K562 (cell line): ENCODE results near the gene GART. TPM values are rescaled to one million over a fixed set of nuclear protein-coding genes. Genes with fewer than 3 reads are reported as not detected.

Experiments
- CREB1 ChIP-seq, 2 experiments: sonication (generic) in 1 of 2; formaldehyde crosslinking in 1 of 2; IDR thresholded peaks; 2 replicates each; pipeline versions ENCODE4 v1.6.1 to v1.8.0; 2012 to 2022; ENCODE audit warnings: inconsistent platforms in 1 of 2, mild to moderate bottlenecking in 1 of 2, missing genetic modification reagents in 1 of 2, moderate library complexity in 1 of 2
- MAX ChIP-seq: sonication (generic); formaldehyde crosslinking; IDR thresholded peaks from 2 replicates; pipeline ENCODE4 v1.9.0; 2022; ENCODE audit warnings: mild to moderate bottlenecking, missing genetic modification reagents
- MEIS2 ChIP-seq: fragments of 450-650 bp; IDR thresholded peaks from 2 replicates; pipeline ENCODE4 v1.6.1; 2014; ENCODE audit warnings: mild to moderate bottlenecking; ENCODE audit not compliant: partially characterized antibody
- NFIC ChIP-seq: fragments of 450-650 bp; IDR thresholded peaks from 2 replicates; pipeline ENCODE4 v1.6.1; 2017; ENCODE audit warnings: mild to moderate bottlenecking, inconsistent platforms
- NR3C1 ChIP-seq: sonication (generic); formaldehyde crosslinking; IDR thresholded peaks from 2 replicates; pipeline ENCODE4 v1.8.1; 2022; ENCODE audit warnings: missing genetic modification reagents
- RBFOX2 ChIP-seq: fragments of 200-400 bp; formaldehyde crosslinking; IDR thresholded peaks from 2 replicates; pipeline ENCODE4 v1.6.1; 2017; ENCODE audit warnings: low read depth, mild to moderate bottlenecking, low read length, moderate library complexity
- REST ChIP-seq, 2 experiments: fragments of 450-650 bp; formaldehyde crosslinking in 1 of 2; IDR thresholded peaks; 2 replicates each; pipeline versions ENCODE4 v1.4.0 to v1.6.1; 2014 to 2020; ENCODE audit warnings: mild to moderate bottlenecking in 2 of 2, borderline replicate concordance in 1 of 2, low read depth in 1 of 2
- ZNF695 ChIP-seq: fragments of 450-650 bp; formaldehyde crosslinking; IDR thresholded peaks from 2 replicates; pipeline ENCODE4 v1.4.0; 2020; ENCODE audit warnings: mild to moderate bottlenecking, moderate library complexity
- polyA plus RNA-seq, 8 experiments: library from polyadenylated mRNA; depleted of rRNA in 4 of 8; stranded (reverse) in 5 of 8; unstranded in 3 of 8; fragments of >200 nt; fragmentation: Nextera tagmentation in 2 of 8; fragmentation: Illumina TruSeq in 1 of 8; extraction: Ambion mirVana in 2 of 8; extraction: Trizol in 1 of 8; gene quantifications; 2 replicates each; pipeline versions ENCODE4 v1.2.1 to v1.2.3, GENCODE V29; 2011 to 2014; ENCODE audit warnings: inconsistent platforms in 1 of 8, missing spikeins in 1 of 8
- total RNA-seq, 7 experiments: library from RNA; depleted of rRNA in 6 of 7; stranded (reverse); fragments of >200 nt in 6 of 7; fragmentation: Illumina TruSeq in 2 of 7; extraction: Trizol in 2 of 7; gene quantifications; 2 replicates each; pipeline versions ENCODE4 v1.2.1 to v1.2.3, GENCODE V29; 2011 to 2021; ENCODE audit warnings: low replicate concordance in 1 of 7
- TF ChIP-seq, protein P1 (sequence below): fragments of 450-650 bp; IDR thresholded peaks from 2 replicates; pipeline ENCODE4 v1.6.1; 2016
- TF ChIP-seq, protein P2 (sequence below): sonication (generic); formaldehyde crosslinking; IDR thresholded peaks from 2 replicates; pipeline ENCODE4 v1.5.0; 2020; ENCODE audit warnings: missing genetic modification reagents
- TF ChIP-seq, protein P3 (sequence below), 3 experiments: fragments of 200-800 bp in 1 of 3; fragments of 250-450 bp in 1 of 3; fragments of 450-650 bp in 1 of 3; sonication (Bioruptor Pico) in 1 of 3; sonication (Bioruptor generic) in 1 of 3; formaldehyde crosslinking in 1 of 3; IDR thresholded peaks; 2 replicates each; pipeline versions ENCODE4 v1.6.1 to v1.8.0; 2016 to 2022; ENCODE audit warnings: mild to moderate bottlenecking in 2 of 3, missing genetic modification characterization in 2 of 3, missing compliant biosample characterization in 1 of 3, moderate library complexity in 1 of 3

Gene GART
- total and polyA plus RNA-seq, 9 of the 15 experiments (the other 6 are each of a cell fraction or from before 2014, with no cell fraction given): 141 to 429 (median 349) TPM

DNA sequence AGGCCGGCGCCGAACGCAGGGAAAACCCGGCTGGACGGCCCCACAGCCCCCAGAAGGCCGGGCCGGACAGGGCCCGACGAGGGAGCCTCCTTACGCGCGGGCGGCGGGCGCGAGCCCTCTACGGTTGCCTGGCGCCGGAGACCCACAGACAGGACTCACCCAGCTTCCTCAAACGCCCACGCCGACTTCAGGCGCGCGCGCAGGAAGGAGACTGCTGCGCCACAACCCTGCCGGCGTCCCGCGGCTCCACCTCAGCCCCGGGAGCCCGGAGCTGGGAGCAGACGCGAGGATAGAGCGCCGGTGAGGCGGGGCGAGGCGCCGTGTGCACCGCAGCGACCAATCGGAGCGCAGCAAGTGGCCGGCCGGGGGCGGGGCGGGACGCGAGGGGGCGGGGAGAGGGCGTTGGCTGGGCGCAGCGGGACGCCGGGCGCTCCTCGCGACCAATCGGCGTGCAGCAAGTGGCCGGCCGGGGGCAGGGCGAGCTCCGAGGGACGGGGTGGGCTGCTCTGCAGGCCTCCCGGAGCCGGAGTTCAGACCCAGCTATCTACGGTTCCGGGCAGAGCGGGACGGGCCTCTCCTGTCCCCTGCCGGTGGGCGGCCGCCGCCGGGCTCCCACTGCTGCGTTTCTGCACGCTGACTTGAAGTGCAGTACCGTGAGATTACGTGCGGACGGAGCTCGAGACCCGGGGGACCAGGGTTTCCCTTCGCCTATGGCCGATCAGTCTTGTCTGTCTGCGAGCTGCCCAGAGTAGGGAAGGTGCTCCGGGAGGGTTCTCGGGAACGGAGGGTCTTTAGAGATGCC, 62.0 kb downstream of the GART start, which contains the start of gene TMEM50B (continued):
- TF ChIP-seq REST (IDR thresholded peaks at IDR 0.05; ENCODE audit: borderline replicate concordance) (peak; percentile 56), REST (CRISPR knock-in tag; IDR thresholded peaks at IDR 0.05; ENCODE audit: low read depth) (peak; percentile 74), NFIC (peak; percentile 41; the same call in 1 of the 2 replicates), MEIS2 (no peak), CREB1 (IDR thresholded peaks at IDR 0.05) (peak; percentile 83), CREB1 (CRISPR knock-in tag; IDR thresholded peaks at IDR 0.05) (peak; percentile 82), RBFOX2 (peak; percentile 95), ZNF695 (CRISPR knock-in tag) (no peak), MAX (CRISPR knock-in tag) (peak; percentile 68), NR3C1 (no peak)
- TF ChIP-seq, protein P1, sequence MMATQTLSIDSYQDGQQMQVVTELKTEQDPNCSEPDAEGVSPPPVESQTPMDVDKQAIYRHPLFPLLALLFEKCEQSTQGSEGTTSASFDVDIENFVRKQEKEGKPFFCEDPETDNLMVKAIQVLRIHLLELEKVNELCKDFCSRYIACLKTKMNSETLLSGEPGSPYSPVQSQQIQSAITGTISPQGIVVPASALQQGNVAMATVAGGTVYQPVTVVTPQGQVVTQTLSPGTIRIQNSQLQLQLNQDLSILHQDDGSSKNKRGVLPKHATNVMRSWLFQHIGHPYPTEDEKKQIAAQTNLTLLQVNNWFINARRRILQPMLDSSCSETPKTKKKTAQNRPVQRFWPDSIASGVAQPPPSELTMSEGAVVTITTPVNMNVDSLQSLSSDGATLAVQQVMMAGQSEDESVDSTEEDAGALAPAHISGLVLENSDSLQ: no peak
- TF ChIP-seq, protein P2, sequence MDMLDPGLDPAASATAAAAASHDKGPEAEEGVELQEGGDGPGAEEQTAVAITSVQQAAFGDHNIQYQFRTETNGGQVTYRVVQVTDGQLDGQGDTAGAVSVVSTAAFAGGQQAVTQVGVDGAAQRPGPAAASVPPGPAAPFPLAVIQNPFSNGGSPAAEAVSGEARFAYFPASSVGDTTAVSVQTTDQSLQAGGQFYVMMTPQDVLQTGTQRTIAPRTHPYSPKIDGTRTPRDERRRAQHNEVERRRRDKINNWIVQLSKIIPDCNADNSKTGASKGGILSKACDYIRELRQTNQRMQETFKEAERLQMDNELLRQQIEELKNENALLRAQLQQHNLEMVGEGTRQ (CRISPR knock-in tag): no peak
- TF ChIP-seq, protein P3, sequence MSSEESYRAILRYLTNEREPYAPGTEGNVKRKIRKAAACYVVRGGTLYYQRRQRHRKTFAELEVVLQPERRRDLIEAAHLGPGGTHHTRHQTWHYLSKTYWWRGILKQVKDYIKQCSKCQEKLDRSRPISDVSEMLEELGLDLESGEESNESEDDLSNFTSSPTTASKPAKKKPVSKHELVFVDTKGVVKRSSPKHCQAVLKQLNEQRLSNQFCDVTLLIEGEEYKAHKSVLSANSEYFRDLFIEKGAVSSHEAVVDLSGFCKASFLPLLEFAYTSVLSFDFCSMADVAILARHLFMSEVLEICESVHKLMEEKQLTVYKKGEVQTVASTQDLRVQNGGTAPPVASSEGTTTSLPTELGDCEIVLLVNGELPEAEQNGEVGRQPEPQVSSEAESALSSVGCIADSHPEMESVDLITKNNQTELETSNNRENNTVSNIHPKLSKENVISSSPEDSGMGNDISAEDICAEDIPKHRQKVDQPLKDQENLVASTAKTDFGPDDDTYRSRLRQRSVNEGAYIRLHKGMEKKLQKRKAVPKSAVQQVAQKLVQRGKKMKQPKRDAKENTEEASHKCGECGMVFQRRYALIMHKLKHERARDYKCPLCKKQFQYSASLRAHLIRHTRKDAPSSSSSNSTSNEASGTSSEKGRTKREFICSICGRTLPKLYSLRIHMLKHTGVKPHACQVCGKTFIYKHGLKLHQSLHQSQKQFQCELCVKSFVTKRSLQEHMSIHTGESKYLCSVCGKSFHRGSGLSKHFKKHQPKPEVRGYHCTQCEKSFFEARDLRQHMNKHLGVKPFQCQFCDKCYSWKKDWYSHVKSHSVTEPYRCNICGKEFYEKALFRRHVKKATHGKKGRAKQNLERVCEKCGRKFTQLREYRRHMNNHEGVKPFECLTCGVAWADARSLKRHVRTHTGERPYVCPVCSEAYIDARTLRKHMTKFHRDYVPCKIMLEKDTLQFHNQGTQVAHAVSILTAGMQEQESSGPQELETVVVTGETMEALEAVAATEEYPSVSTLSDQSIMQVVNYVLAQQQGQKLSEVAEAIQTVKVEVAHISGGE (CRISPR knock-in tag; IDR thresholded peaks at IDR 0.05): peak in 2 of 3 experiments; percentile 76 to 97; a peak in 4 of 6 replicates
